Measurements from ENCODE around the gene SUCNR1.

GRCh38 chr3:151933234-151933853, 59.9 kb downstream of the SUCNR1 start:
- TF ChIP-seq CTCF (IDR thresholded peaks at IDR 0.05; ENCODE audit: borderline replicate concordance, extremely low read depth, low read length, poor library complexity, severe bottlenecking) (no peak), EZH2 (IDR thresholded peaks at IDR 0.05; ENCODE audit: borderline replicate concordance, low read depth, low read length, severe bottlenecking) (no peak)
